Measurements from ENCODE around the gene SLC22A7.

- TF ChIP-seq CTCF (tag by site-specific recombination; IDR thresholded peaks at IDR 0.05) (no peak), TCF7L2 (IDR thresholded peaks at IDR 0.05; ENCODE audit: borderline replicate concordance, low read depth, low read length) (no peak), WT1 (tag by site-specific recombination; IDR thresholded peaks at IDR 0.05) (no peak), GLI2 (tag by site-specific recombination; IDR thresholded peaks at IDR 0.05; ENCODE audit: borderline replicate concordance, low read depth) (no peak), ZNF654 (tag by site-specific recombination; IDR thresholded peaks at IDR 0.05; ENCODE audit: low read depth) (no peak), PBX3 (CRISPR knock-in tag; IDR thresholded peaks at IDR 0.05) (no peak), MEIS1 (CRISPR knock-in tag; IDR thresholded peaks at IDR 0.05; ENCODE audit: borderline replicate concordance) (no peak), ZNF138 (tag by site-specific recombination; IDR thresholded peaks at IDR 0.05; ENCODE audit: borderline replicate concordance) (no peak), ZNF174 (tag by site-specific recombination; IDR thresholded peaks at IDR 0.05) (no peak), ZNF221 (tag by site-specific recombination; IDR thresholded peaks at IDR 0.05; ENCODE audit: borderline replicate concordance) (no peak), ZNF140 (tag by site-specific recombination; IDR thresholded peaks at IDR 0.05) (peak; percentile 69)
- TF ChIP-seq, protein P1, sequence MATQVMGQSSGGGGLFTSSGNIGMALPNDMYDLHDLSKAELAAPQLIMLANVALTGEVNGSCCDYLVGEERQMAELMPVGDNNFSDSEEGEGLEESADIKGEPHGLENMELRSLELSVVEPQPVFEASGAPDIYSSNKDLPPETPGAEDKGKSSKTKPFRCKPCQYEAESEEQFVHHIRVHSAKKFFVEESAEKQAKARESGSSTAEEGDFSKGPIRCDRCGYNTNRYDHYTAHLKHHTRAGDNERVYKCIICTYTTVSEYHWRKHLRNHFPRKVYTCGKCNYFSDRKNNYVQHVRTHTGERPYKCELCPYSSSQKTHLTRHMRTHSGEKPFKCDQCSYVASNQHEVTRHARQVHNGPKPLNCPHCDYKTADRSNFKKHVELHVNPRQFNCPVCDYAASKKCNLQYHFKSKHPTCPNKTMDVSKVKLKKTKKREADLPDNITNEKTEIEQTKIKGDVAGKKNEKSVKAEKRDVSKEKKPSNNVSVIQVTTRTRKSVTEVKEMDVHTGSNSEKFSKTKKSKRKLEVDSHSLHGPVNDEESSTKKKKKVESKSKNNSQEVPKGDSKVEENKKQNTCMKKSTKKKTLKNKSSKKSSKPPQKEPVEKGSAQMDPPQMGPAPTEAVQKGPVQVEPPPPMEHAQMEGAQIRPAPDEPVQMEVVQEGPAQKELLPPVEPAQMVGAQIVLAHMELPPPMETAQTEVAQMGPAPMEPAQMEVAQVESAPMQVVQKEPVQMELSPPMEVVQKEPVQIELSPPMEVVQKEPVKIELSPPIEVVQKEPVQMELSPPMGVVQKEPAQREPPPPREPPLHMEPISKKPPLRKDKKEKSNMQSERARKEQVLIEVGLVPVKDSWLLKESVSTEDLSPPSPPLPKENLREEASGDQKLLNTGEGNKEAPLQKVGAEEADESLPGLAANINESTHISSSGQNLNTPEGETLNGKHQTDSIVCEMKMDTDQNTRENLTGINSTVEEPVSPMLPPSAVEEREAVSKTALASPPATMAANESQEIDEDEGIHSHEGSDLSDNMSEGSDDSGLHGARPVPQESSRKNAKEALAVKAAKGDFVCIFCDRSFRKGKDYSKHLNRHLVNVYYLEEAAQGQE (tag by site-specific recombination; IDR thresholded peaks at IDR 0.05): no peak
- TF ChIP-seq, protein P2, sequence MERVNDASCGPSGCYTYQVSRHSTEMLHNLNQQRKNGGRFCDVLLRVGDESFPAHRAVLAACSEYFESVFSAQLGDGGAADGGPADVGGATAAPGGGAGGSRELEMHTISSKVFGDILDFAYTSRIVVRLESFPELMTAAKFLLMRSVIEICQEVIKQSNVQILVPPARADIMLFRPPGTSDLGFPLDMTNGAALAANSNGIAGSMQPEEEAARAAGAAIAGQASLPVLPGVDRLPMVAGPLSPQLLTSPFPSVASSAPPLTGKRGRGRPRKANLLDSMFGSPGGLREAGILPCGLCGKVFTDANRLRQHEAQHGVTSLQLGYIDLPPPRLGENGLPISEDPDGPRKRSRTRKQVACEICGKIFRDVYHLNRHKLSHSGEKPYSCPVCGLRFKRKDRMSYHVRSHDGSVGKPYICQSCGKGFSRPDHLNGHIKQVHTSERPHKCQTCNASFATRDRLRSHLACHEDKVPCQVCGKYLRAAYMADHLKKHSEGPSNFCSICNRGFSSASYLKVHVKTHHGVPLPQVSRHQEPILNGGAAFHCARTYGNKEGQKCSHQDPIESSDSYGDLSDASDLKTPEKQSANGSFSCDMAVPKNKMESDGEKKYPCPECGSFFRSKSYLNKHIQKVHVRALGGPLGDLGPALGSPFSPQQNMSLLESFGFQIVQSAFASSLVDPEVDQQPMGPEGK (tag by site-specific recombination; IDR thresholded peaks at IDR 0.05): no peak
These were observed 6.4 kb upstream of the SLC22A7 start for GRCh38 chr6:43291708-43292107.

Data from HEK293 (cell line).